ENCODE results near the gene RDH14.

RDH14 gene

DNA sequence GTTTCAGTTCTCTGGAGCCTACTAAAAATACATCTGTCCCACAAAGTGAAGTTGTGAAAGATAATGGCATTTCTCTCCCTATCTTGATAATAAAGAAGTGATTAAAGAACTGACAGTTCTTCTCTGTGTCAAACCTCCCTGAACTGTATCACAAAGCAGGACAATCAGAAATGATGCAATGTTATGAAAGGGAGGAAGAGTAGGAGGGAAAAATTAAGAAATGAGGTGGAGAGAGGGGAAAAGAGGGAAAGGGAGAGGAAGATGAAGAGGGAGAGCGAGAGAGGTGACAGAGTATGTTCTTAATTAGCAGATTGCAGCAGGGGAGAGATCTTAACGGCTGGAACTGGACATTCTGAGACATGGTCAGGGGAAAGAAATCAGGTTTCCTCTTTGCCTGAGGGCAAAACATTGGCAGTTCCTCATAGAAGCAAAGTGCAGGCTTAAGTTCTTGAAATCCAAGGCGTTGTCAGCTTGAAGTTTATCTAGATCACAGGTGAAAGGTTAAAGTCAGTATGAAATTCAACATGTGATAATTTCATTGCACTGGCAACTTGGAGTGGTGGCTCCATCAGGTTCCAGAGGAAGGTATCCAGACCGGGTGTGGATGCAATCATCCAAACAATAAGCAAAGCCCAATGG is 54.6 kb downstream of the RDH14 start:
- Histone ChIP-seq H3K36me3 (ENCODE audit: control insufficient read depth, insufficient read depth, low read length) (no peaks in the 10 kb centered on the region), H3K27ac (ENCODE audit: low read depth, low read length) (no peak overlapping the region), H3K9ac (ENCODE audit: low read length) (no peak overlapping the region), H3K9me3 (ENCODE audit: control insufficient read depth, insufficient read depth, low read depth, low read length) (no peaks in the 10 kb centered on the region), H3K4me1 (ENCODE audit: control insufficient read depth, insufficient read depth, low read length) (no peaks in the 10 kb centered on the region), H3K27me3 (ENCODE audit: control insufficient read depth, insufficient read depth, low read length) (0 out of 2 replicates have a peak, but pooled peaks cover 3% of the 10 kb centered on the region), H3K4me3 (ENCODE audit: low read depth, low read length) (no peak overlapping the region)
